ENCODE results near the gene G6PC1. TPM values are rescaled to one million over a fixed set of nuclear protein-coding genes. Genes with fewer than 3 reads are reported as not detected.
"Not testable (repeated sequence)": the region's sequence is repeated elsewhere in the genome, so short reads cannot be mapped to it uniquely, and the experiment has no call there.

Gene G6PC1
- total and polyA plus RNA-seq, 2 of the 4 experiments (the other 2 are of a cell fraction), result not detected

DNA sequence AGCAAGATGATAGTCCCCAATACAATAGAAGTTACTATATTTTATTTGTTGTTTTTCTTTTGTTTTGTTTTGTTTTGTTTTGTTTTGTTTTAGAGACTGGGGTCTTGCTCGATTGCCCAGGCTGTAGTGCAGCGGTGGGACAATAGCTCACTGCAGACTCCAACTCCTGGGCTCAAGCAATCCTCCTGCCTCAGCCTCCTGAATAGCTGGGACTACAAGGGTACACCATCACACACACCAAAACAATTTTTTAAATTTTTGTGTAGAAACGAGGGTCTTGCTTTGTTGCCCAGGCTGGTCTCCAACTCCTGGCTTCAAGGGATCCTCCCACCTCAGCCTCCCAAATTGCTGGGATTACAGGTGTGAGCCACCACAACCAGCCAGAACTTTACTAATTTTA, 618 bp upstream of the G6PC1 start:
- H4K20me1 ChIP-seq (ENCODE audit: insufficient read depth, low read length); H2AK5ac ChIP-seq (ENCODE audit: low read depth, low read length); ATAC-seq (ENCODE audit: low read depth); H3K36me3 ChIP-seq (ENCODE audit: control insufficient read depth, insufficient read depth, low read length); H3K9me3 ChIP-seq (ENCODE audit: control insufficient read depth, insufficient read depth, low read length); H3K4me1 ChIP-seq (ENCODE audit: control insufficient read depth, insufficient read depth, low read length); H2BK15ac ChIP-seq (ENCODE audit: low read depth, low read length); H4K8ac ChIP-seq (ENCODE audit: low read depth in 2 of 2, low read length in 2 of 2); H3K9ac ChIP-seq (ENCODE audit: low read depth, low read length); H3K18ac ChIP-seq (ENCODE audit: low read depth, low read length); H2BK5ac ChIP-seq (ENCODE audit: low read depth, low read length, poor library complexity, severe bottlenecking); DNase-seq; H3K56ac ChIP-seq (ENCODE audit: extremely low read depth, insufficient read depth, low read length); intact Hi-C loops (cut with micrococcal nuclease); H3K79me1 ChIP-seq (ENCODE audit: low read depth in 1 of 2, low read length in 2 of 2); H4K91ac ChIP-seq (ENCODE audit: insufficient read depth, low read depth, low read length); H3K23ac ChIP-seq (ENCODE audit: low read depth, low read length); H4K5ac ChIP-seq (ENCODE audit: low read depth, low read length); dilution Hi-C loops (cut with HindIII; ENCODE audit: low sequenced_read_pairs, unreplicated experiment); H2BK20ac ChIP-seq (ENCODE audit: low read depth, low read length); BruUV-seq (replicated peaks); H3K4me2 ChIP-seq (ENCODE audit: low read depth, low read length); H3K9me1 ChIP-seq (ENCODE audit: insufficient read depth, low read length); H2AK9ac ChIP-seq (replicated peaks; ENCODE audit: low read depth, low read length, poor library complexity); H3K14ac ChIP-seq (replicated peaks; ENCODE audit: low read depth, low read length); H3K4ac ChIP-seq (ENCODE audit: low read depth, low read length); POLR2A ChIA-PET (ENCODE audit: unreplicated experiment); H3K4me3 ChIP-seq (ENCODE audit: insufficient read depth, low read depth, low read length); H2AFZ ChIP-seq (replicated peaks; ENCODE audit: low read length, poor library complexity); H3K27ac ChIP-seq (ENCODE audit: insufficient read depth, low read length); H2BK120ac ChIP-seq (ENCODE audit: low read depth, low read length); CTCF ChIA-PET: not testable (repeated sequence)
- in situ Hi-C loops (cut with MboI; ENCODE audit: low sequenced_read_pairs), result loop anchor here (25.0 kb wide), 1 partner anchor 412 kb away; no protein-coding TSS in a partner anchor
- peaks cover 31% of the 10 kb centered on the region for H3K27me3 ChIP-seq (ENCODE audit: control insufficient read depth, insufficient read depth, low read length)
- 75% methylated on average over 2 of the region's 3 CpGs; no CpG with 5 or more reads in 1 of the 2 experiments for WGBS, 2 experiments (ENCODE audit: extremely low coverage in 2 of 2, insufficient read length in 1 of 2)
